Kidney (tissue), 14 donors: ENCODE measurements around the gene IL2. TPM values are rescaled to one million over a fixed set of nuclear protein-coding genes. Genes with fewer than 3 reads are reported as not detected.

Experiments
- DNase-seq, 5 donors: peaks; one replicate each; pipeline ENCODE4 v3.0.0-alpha.2; 2013 to 2020
- FAIRE-seq: peaks from 2 replicates; lab custom pipeline; 2012; peaks lifted over from hg19 to GRCh38; lab: Jason Lieb, UNC
- H3K27ac ChIP-seq, 2 donors: one replicate each; pipeline ENCODE4 v1.7.0; 2013; ENCODE audit warnings: low read depth in 2 of 2, low read length in 2 of 2, inconsistent platforms in 1 of 2
- H3K27me3 ChIP-seq: one replicate; pipeline ENCODE4 v1.7.1; 2013; ENCODE audit warnings: low read length, inconsistent platforms; ENCODE audit not compliant: control insufficient read depth, insufficient read depth
- H3K36me3 ChIP-seq, 3 donors: one replicate each; pipeline versions ENCODE4 v1.7.0 to v1.7.1; 2013; ENCODE audit warnings: low read length in 3 of 3, control low read depth in 1 of 3, inconsistent platforms in 1 of 3; ENCODE audit not compliant: insufficient read depth in 3 of 3, control insufficient read depth in 2 of 3
- H3K4me1 ChIP-seq, 3 donors: one replicate each; pipeline versions ENCODE4 v1.7.0 to v1.7.1; 2013; ENCODE audit warnings: low read length in 3 of 3, inconsistent platforms in 1 of 3, low read depth in 1 of 3; ENCODE audit not compliant: control insufficient read depth in 2 of 3, insufficient read depth in 2 of 3
- H3K4me3 ChIP-seq, 3 donors: one replicate each; pipeline versions ENCODE4 v1.7.0 to v1.8.1; 2013; ENCODE audit warnings: low read length in 3 of 3, control low read depth in 1 of 3, inconsistent platforms in 1 of 3
- H3K9ac ChIP-seq, 3 donors: one replicate each; pipeline versions ENCODE4 v1.7.0 to v1.7.1; 2013; ENCODE audit warnings: low read length in 3 of 3, control low read depth in 1 of 3, inconsistent platforms in 1 of 3
- H3K9me3 ChIP-seq, 3 donors: one replicate each; pipeline versions ENCODE4 v1.7.0 to v1.7.1; 2013; ENCODE audit warnings: low read length in 3 of 3, control low read depth in 1 of 3, inconsistent platforms in 1 of 3; ENCODE audit not compliant: control insufficient read depth in 2 of 3, insufficient read depth in 1 of 3
- CTCF ChIP-seq: IDR thresholded peaks from 3 replicates; pipeline ENCODE4 v1.5.1; 2012; ENCODE audit warnings: mild to moderate bottlenecking, moderate library complexity, borderline replicate concordance; ENCODE audit not compliant: insufficient read depth; ENCODE audit errors: extremely low read depth
- intact Hi-C: fragments of 100-400 bp; cut with DNase I; formaldehyde crosslinking; loops from one replicate; pipeline ENCODE4 v1.11.1; 2022
- polyA plus RNA-seq: library from polyadenylated mRNA; stranded (reverse); fragments of 350-450 nt; fragmentation: Illumina TruSeq; extraction: RNeasy Lipid Tissue Mini Kit (QIAGEN cat#74804); gene quantifications from one replicate; pipeline ENCODE4 v1.2.3, GENCODE V29; 2014; ENCODE audit warnings: low read depth, low replicate concordance; ENCODE audit not compliant: insufficient read depth
- total RNA-seq: library from RNA; stranded (reverse); fragmentation: NEBNext Ultra II Directional; extraction: Animal tissue kit (Norgen Biotek cat#: 25700); gene quantifications from one replicate; pipeline ENCODE4 v1.2.1, GENCODE V29; 2021
- donor health status: control.
- donor health status: control.
- donor health status: control.
- donor health status: control.
- donor health status: control.
- donor health status: DM: yes; HTN: yes; CAD: no.
- donor health status: Normal renal cell carcinoma (clear cell type).

The IL2 gene
- total and polyA plus RNA-seq, 2 donors from 2014 or later: not detected

- no peak overlapping the region for H3K4me3 ChIP-seq
- no peak overlapping the region for H3K27ac ChIP-seq
- no peaks in the 10 kb centered on the region for H3K27me3 ChIP-seq
- TF ChIP-seq CTCF: no peak
- DNase-seq: no peak
- no peak overlapping the region for H3K9ac ChIP-seq
- no peaks in the 10 kb centered on the region for H3K36me3 ChIP-seq
- intact Hi-C loops: no loop called here
- no peak for FAIRE-seq
- H3K4me1 ChIP-seq: no peaks in the 10 kb centered on the region
- no peaks in the 10 kb centered on the region for H3K9me3 ChIP-seq
Measured at GRCh38 chr4:122476126-122476525, 19.6 kb upstream of the IL2 start.

GRCh38 chr4:122475233-122475632 is 18.7 kb upstream of the IL2 start:
- no peaks in the 10 kb centered on the region for H3K27me3 ChIP-seq
- TF ChIP-seq CTCF: no peak
- no peaks in the 10 kb centered on the region for H3K9me3 ChIP-seq
- intact Hi-C loops: no loop called here
- FAIRE-seq (no peak), DNase-seq (no peak)
- H3K4me3 ChIP-seq: no peak overlapping the region
- H3K4me1 ChIP-seq: no peaks in the 10 kb centered on the region
- H3K36me3 ChIP-seq: no peaks in the 10 kb centered on the region
- H3K27ac ChIP-seq: no peak overlapping the region
- H3K9ac ChIP-seq: no peak overlapping the region

GRCh38 chr4:122469457-122469856 is 12.9 kb upstream of the IL2 start:
- DNase-seq (no peak), FAIRE-seq (no peak)
- intact Hi-C loops: no loop called here
- H3K27me3 ChIP-seq: no peaks in the 10 kb centered on the region
- H3K36me3 ChIP-seq: no peaks in the 10 kb centered on the region
- no peak overlapping the region for H3K4me3 ChIP-seq
- no peaks in the 10 kb centered on the region for H3K9me3 ChIP-seq
- no peak overlapping the region for H3K9ac ChIP-seq
- no peak for TF ChIP-seq CTCF
- H3K27ac ChIP-seq: no peak overlapping the region
- H3K4me1 ChIP-seq: no peaks in the 10 kb centered on the region

GRCh38 chr4:122458625-122459024 is 2.1 kb upstream of the IL2 start:
- no peak overlapping the region for H3K4me3 ChIP-seq
- no peaks in the 10 kb centered on the region for H3K36me3 ChIP-seq
- H3K4me1 ChIP-seq: no peaks in the 10 kb centered on the region
- intact Hi-C loops: no loop called here
- no peaks in the 10 kb centered on the region for H3K9me3 ChIP-seq
- no peak overlapping the region for H3K27ac ChIP-seq
- H3K9ac ChIP-seq: no peak overlapping the region
- H3K27me3 ChIP-seq: no peaks in the 10 kb centered on the region
- TF ChIP-seq CTCF: no peak
- DNase-seq (no peak), FAIRE-seq (no peak)
